ENCODE measurements around the gene MYO1A.

The MYO1A gene

GRCh38 chr12:57090490-57090889, 40.6 kb upstream of the MYO1A start:
- DNase-seq (ENCODE audit: low read depth), result no peak
- peak overlapping the region; percentile 87 for H3K4me3 ChIP-seq (ENCODE audit: low read length)
- no peak for TF ChIP-seq CTCF (conservative IDR thresholded peaks at IDR 0.05; ENCODE audit: low read depth, low read length)

GRCh38 chr12:57089271-57090245, 39.6 kb upstream of the MYO1A start:
- DNase-seq (ENCODE audit: low read depth), result no peak
- TF ChIP-seq CTCF (conservative IDR thresholded peaks at IDR 0.05; ENCODE audit: low read depth, low read length), result no peak
- H3K4me3 ChIP-seq (ENCODE audit: low read length), result peak overlapping the region; percentile 87

- TF ChIP-seq CTCF (conservative IDR thresholded peaks at IDR 0.05; ENCODE audit: low read depth, low read length), result no peak
- peak; percentile 84 for DNase-seq (ENCODE audit: low read depth)
- peak within 1 kb of the TSS; percentile 87 for H3K4me3 ChIP-seq (ENCODE audit: low read length)
Observed at GRCh38 chr12:57088354-57089270, 38.7 kb upstream of the MYO1A start, which contains the start of gene NAB2. Gene NAB2 (plus strand): TSS chr12:57089114. CDS start chr12:57089272, 158 bp downstream.

GRCh38 chr12:57087691-57088353, 37.9 kb upstream of the MYO1A start:
- peak; percentile 74 for DNase-seq (ENCODE audit: low read depth)
- H3K4me3 ChIP-seq (ENCODE audit: low read length), result peak overlapping the region; percentile 62
- no peak for TF ChIP-seq CTCF (conservative IDR thresholded peaks at IDR 0.05; ENCODE audit: low read depth, low read length)

GRCh38 chr12:57087010-57087690, 37.2 kb upstream of the MYO1A start:
- peak; percentile 55 for DNase-seq (ENCODE audit: low read depth)
- peak overlapping the region; percentile 62 for H3K4me3 ChIP-seq (ENCODE audit: low read length)
- TF ChIP-seq CTCF (conservative IDR thresholded peaks at IDR 0.05; ENCODE audit: low read depth, low read length), result no peak

GRCh38 chr12:57086493-57087009, 36.6 kb upstream of the MYO1A start:
- peak; percentile 53 for TF ChIP-seq CTCF (conservative IDR thresholded peaks at IDR 0.05; ENCODE audit: low read depth, low read length)
- H3K4me3 ChIP-seq (ENCODE audit: low read length), result peak overlapping the region; percentile 62
- no peak for DNase-seq (ENCODE audit: low read depth)
